ENCODE measurements around the gene ATP12A. TPM values are rescaled to one million over a fixed set of nuclear protein-coding genes. Genes with fewer than 3 reads are reported as not detected.
A peak's percentile ranks its signal among the peaks of the same experiment; 100 is the strongest.

ATP12A gene
- total RNA-seq, 2 donors from 2014 or later: under 0.01 to 0.26 TPM

DNA sequence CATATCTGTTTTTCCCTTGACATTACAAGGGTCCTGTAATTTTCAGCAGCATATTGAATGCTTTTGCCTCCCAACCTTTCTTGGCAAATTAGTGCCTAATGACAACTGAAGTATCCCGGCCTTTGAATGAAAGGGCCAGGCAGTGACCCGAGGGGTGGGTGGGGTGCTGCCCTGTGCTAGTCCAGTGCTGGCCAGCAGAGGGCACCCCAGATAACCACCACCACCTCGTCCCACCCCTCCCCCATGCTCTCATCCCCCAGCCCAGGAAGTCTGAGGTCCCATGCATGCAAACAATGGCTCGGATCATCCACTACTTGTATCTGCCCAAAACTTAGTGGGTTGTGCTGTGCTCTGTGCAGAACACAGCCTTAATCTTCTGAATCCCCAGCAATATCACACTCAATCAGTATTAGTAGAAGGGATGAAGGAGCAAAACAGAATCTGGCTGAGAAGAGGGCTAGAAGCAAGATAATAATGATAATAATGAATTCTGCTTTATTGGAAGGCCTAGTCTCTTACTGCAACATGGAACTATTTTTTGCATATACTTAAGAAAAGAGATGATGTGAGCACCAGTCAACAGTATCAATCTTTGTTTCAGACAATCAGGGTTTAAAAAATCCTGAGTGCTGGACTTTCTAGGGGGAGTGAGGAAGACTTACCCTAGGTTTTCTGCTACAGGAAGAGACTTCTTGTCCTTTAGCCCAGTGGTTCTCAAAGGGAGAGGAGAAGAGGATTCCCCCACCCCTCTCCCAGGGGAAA, 3.8 kb downstream of the ATP12A start:
- Histone ChIP-seq H3K9me3 (no peaks in the 10 kb centered on the region), H3K27ac (peak overlapping the region in 2 of 4 donors; percentile 21 to 33), H3K36me3 (replicated peaks in 1 of 2; ENCODE audit: insufficient read depth in 1 of 2, low read depth in 2 of 2) (no peaks in the 10 kb centered on the region), H3K4me1 (peaks cover 34% of the 10 kb centered on the region), H3K27me3 (peaks cover 0 to 5% of the 10 kb centered on the region in 2 donors), H3K4me3 (no peak overlapping the region)
- ATAC-seq: peak; percentile 80
- intact Hi-C loops (cut with DNase I): no loop called here
- 0 to 7% methylated on average over 4 of the region's 4 CpGs for WGBS, 2 donors
- TF ChIP-seq POLR2A (IDR thresholded peaks at IDR 0.05): no peak
- TF ChIP-seq, protein P1, sequence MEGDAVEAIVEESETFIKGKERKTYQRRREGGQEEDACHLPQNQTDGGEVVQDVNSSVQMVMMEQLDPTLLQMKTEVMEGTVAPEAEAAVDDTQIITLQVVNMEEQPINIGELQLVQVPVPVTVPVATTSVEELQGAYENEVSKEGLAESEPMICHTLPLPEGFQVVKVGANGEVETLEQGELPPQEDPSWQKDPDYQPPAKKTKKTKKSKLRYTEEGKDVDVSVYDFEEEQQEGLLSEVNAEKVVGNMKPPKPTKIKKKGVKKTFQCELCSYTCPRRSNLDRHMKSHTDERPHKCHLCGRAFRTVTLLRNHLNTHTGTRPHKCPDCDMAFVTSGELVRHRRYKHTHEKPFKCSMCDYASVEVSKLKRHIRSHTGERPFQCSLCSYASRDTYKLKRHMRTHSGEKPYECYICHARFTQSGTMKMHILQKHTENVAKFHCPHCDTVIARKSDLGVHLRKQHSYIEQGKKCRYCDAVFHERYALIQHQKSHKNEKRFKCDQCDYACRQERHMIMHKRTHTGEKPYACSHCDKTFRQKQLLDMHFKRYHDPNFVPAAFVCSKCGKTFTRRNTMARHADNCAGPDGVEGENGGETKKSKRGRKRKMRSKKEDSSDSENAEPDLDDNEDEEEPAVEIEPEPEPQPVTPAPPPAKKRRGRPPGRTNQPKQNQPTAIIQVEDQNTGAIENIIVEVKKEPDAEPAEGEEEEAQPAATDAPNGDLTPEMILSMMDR (IDR thresholded peaks at IDR 0.05): peak; percentile 49 to 81 (median 67)
- peak; percentile 57 to 79 (median 71) for DNase-seq

DNA sequence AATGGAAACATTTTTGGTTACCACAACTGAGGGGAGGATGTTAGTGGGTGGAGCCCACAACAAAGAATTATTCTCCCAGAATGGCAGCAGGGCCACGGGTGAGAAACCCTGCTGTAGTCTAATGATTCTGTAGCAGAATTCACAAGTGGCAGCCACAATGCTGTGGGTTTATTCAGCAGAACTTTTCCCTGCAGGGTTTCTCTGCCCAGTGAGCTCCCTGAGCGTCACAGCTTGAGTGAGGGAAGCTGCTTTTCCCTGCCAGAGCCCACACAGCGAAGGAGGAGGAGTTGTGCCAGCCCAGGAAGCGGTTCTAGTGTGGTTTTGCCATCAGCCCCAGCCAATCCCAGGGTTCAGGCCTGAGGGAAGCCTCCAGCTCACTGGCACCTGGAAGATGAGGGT, 4.4 kb downstream of the ATP12A start:
- ATAC-seq: no peak
- intact Hi-C loops (cut with DNase I): no loop called here
- TF ChIP-seq POLR2A (IDR thresholded peaks at IDR 0.05): no peak
- TF ChIP-seq, protein P1 (IDR thresholded peaks at IDR 0.05): no peak

DNA sequence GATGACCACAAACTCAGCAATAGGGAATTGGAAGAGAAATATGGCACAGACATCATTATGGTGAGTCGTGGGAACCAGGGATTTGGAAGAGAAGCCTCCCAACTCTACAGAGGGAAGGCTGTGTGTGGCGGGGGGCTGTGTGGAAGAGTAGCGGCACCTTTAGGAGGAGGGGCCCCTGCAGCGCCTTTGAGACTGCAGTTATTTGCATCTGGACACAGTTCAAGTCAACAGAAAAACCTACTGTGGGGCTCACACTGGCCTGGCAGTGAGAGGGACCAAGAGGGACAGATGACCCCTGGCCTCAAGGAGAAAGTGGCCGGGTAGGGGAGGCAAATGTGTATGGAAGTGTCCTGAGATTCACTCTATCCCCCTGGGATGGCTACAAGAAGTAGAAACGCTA, 5.1 kb downstream of the ATP12A start:
- intact Hi-C loops (cut with DNase I): no loop called here
- 57 to 59% methylated on average over 6 of the region's 6 CpGs for WGBS, 2 donors

More for the DNA sequence above, 4.4 kb downstream of the ATP12A start:
- no peak for DNase-seq
- Histone ChIP-seq H3K4me3 (no peak overlapping the region), H3K4me1 (peaks cover 34% of the 10 kb centered on the region), H3K27ac (no peak overlapping the region), H3K36me3 (replicated peaks in 1 of 2; ENCODE audit: insufficient read depth in 1 of 2, low read depth in 2 of 2) (no peaks in the 10 kb centered on the region), H3K9me3 (no peaks in the 10 kb centered on the region), H3K27me3 (peaks cover 0 to 5% of the 10 kb centered on the region in 2 donors)
- 24 to 34% methylated on average over 4 of the region's 4 CpGs for WGBS, 2 donors

DNA sequence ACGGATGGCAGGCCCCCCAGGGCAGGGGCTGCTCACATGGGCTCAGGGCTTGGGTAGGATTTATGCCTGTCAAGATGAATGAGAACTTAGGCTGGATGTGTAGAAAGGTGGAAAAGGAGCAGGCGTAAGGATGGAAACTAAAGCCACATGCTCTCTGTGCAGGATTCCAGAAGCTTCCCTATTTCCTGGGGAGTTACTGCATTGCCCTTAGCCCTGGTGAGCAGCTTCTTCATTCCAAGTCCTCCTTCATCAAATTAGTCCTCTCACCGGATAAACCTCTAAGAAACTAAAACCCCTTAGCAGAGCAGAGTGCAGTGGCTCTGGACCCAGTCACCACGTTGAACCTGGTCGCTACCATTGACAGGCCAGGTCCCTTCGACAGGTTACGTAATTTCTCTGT, 7.4 kb downstream of the ATP12A start:
- ATAC-seq: no peak
- TF ChIP-seq POLR2A (IDR thresholded peaks at IDR 0.05): no peak
- TF ChIP-seq, protein P1 (IDR thresholded peaks at IDR 0.05): no peak
- Histone ChIP-seq H3K4me3 (no peak overlapping the region), H3K27ac (no peak overlapping the region), H3K9me3 (no peaks in the 10 kb centered on the region), H3K36me3 (replicated peaks in 1 of 2; ENCODE audit: insufficient read depth in 1 of 2, low read depth in 2 of 2) (no peaks in the 10 kb centered on the region), H3K27me3 (no peaks in the 10 kb centered on the region), H3K4me1 (peaks cover 21% of the 10 kb centered on the region)
- DNase-seq: no peak
- WGBS, 2 donors: 54 to 70% methylated on average over 7 of the region's 7 CpGs
- intact Hi-C loops (cut with DNase I): no loop called here

More for the DNA sequence above, 5.1 kb downstream of the ATP12A start:
- H3K36me3 ChIP-seq (replicated peaks in 1 of 2; ENCODE audit: insufficient read depth in 1 of 2, low read depth in 2 of 2): no peaks in the 10 kb centered on the region
- H3K4me1 ChIP-seq: peaks cover 29% of the 10 kb centered on the region
- ATAC-seq (no peak), DNase-seq (no peak)
- no peaks in the 10 kb centered on the region for H3K9me3 ChIP-seq
- H3K27me3 ChIP-seq: peaks cover 0 to 5% of the 10 kb centered on the region in 2 donors
- no peak overlapping the region for H3K27ac ChIP-seq
- H3K4me3 ChIP-seq: no peak overlapping the region
- no peak for TF ChIP-seq POLR2A (IDR thresholded peaks at IDR 0.05)
- TF ChIP-seq, protein P1 (IDR thresholded peaks at IDR 0.05): no peak

DNA sequence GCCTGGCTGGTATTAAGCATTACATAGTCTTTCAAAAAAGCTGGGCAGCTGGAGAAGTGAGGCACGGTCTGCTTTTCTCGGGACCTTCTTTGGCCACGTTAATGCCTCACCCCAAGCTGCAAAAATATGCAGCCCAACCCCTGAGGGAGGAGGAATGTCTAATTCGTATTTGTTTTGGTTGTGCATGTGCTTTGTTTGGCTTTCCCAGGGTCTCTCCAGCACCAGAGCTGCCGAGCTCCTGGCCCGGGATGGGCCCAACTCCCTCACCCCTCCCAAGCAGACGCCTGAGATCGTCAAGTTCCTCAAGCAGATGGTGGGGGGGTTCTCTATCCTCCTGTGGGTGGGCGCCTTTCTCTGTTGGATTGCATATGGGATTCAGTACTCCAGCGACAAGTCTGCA, 7.9 kb downstream of the ATP12A start:
- TF ChIP-seq, protein P1 (IDR thresholded peaks at IDR 0.05): no peak
- no peak for TF ChIP-seq POLR2A (IDR thresholded peaks at IDR 0.05)
- Histone ChIP-seq H3K27ac (no peak overlapping the region), H3K9me3 (no peaks in the 10 kb centered on the region), H3K36me3 (replicated peaks in 1 of 2; ENCODE audit: insufficient read depth in 1 of 2, low read depth in 2 of 2) (no peaks in the 10 kb centered on the region), H3K27me3 (no peaks in the 10 kb centered on the region), H3K4me1 (peaks cover 19% of the 10 kb centered on the region), H3K4me3 (no peak overlapping the region)
- 13 to 21% methylated on average over 10 of the region's 10 CpGs for WGBS, 2 donors
- DNase-seq (no peak), ATAC-seq (no peak)
- intact Hi-C loops (cut with DNase I): no loop called here

All from body of pancreas (tissue), 4 donors.